SK-N-SH treated with all-trans-retinoic acid at 6 μM for 48 hours (cell line): ENCODE results near the gene DNER.

ENCODE experiments used
- CREB5 ChIP-seq: fragments of 250-450 bp; sonication (Bioruptor Pico); IDR thresholded peaks from 2 replicates; pipeline ENCODE4 v1.5.1; 2020; ENCODE audit warnings: low read depth, mild to moderate bottlenecking, moderate library complexity
- PPARA ChIP-seq: fragments of 250-450 bp; sonication (Bioruptor Pico); IDR thresholded peaks from 2 replicates; pipeline ENCODE4 v1.5.0; 2020; ENCODE audit warnings: mild to moderate bottlenecking, borderline replicate concordance
- ZNF8 ChIP-seq: fragments of 450-650 bp; formaldehyde crosslinking; IDR thresholded peaks from 2 replicates; pipeline ENCODE4 v1.5.0; 2020; ENCODE audit warnings: mild to moderate bottlenecking, moderate library complexity

GRCh38 chr2:229339618-229340017, 374.7 kb downstream of the DNER start:
- TF ChIP-seq PPARA (CRISPR knock-in tag) (no peak), CREB5 (CRISPR knock-in tag) (no peak), ZNF8 (CRISPR knock-in tag) (no peak)
